Activated CD8-positive, alpha-beta T cell treated with anti-CD3 and anti-CD28 coated beads for 36 hours (primary cell): ENCODE measurements around the gene IL23R. TPM values are rescaled to one million over a fixed set of nuclear protein-coding genes. Genes with fewer than 3 reads are reported as not detected.
"Not testable (repeated sequence)": the region's sequence is repeated elsewhere in the genome, so short reads cannot be mapped to it uniquely, and the experiment has no call there.

ENCODE experiments used
- ATAC-seq: fragments of 200-7000 bp; cut with Tn5 transposase; one replicate; pipeline ENCODE4 v1.10.0; 2021; ENCODE audit warnings: mild to moderate bottlenecking, moderate library complexity
- CTCF ChIA-PET: fragments of 350-600 bp; sonication (Branson Sonifier 250); formaldehyde crosslinking; loops from one replicate; lab custom pipeline; 2021; ENCODE audit warnings: antibody characterized with exemption; lab: Charles Lee
- POLR2A ChIA-PET: fragments of 350-600 bp; sonication (Branson Sonifier 250); formaldehyde crosslinking; loops from one replicate; lab custom pipeline; 2021; ENCODE audit warnings: antibody characterized with exemption; lab: Charles Lee
- DNase-seq: peaks from one replicate; pipeline ENCODE4 v3.0.0-alpha.2; 2020
- H3K27ac Mint-ChIP-seq: one replicate; pipeline ENCODE4 v1.8.0; 2021; ENCODE audit warnings: mild to moderate bottlenecking, mixed read lengths
- H3K27me3 Mint-ChIP-seq: one replicate; pipeline ENCODE4 v1.8.0; 2021; ENCODE audit warnings: mixed read lengths
- H3K36me3 Mint-ChIP-seq: one replicate; pipeline ENCODE4 v1.8.0; 2021; ENCODE audit warnings: low read depth, mixed read lengths
- H3K4me1 Mint-ChIP-seq: one replicate; pipeline ENCODE4 v1.8.0; 2021; ENCODE audit warnings: low read depth, mixed read lengths
- H3K4me3 Mint-ChIP-seq: one replicate; pipeline ENCODE4 v1.8.0; 2021; ENCODE audit warnings: mild to moderate bottlenecking, moderate library complexity, mixed read lengths
- H3K9me3 Mint-ChIP-seq: one replicate; pipeline ENCODE4 v1.8.0; 2021; ENCODE audit warnings: mixed read lengths
- CTCF ChIP-seq: fragments of 200-600 bp; IDR thresholded peaks from one replicate; pipeline ENCODE4 v1.8.0; 2022; ENCODE audit warnings: antibody characterized with exemption, mild to moderate bottlenecking
- intact Hi-C: fragments of 100-400 bp; cut with micrococcal nuclease; formaldehyde crosslinking; loops from one replicate; pipeline ENCODE4 v1.10.0; 2022
- total RNA-seq, 2 experiments: library from RNA; stranded (reverse); gene quantifications; one replicate each; pipeline ENCODE4 v1.2.3, GENCODE V29; 2021

The IL23R gene
- total RNA-seq, 2 experiments from 2014 or later = 1.0 to 1.2 TPM

DNA sequence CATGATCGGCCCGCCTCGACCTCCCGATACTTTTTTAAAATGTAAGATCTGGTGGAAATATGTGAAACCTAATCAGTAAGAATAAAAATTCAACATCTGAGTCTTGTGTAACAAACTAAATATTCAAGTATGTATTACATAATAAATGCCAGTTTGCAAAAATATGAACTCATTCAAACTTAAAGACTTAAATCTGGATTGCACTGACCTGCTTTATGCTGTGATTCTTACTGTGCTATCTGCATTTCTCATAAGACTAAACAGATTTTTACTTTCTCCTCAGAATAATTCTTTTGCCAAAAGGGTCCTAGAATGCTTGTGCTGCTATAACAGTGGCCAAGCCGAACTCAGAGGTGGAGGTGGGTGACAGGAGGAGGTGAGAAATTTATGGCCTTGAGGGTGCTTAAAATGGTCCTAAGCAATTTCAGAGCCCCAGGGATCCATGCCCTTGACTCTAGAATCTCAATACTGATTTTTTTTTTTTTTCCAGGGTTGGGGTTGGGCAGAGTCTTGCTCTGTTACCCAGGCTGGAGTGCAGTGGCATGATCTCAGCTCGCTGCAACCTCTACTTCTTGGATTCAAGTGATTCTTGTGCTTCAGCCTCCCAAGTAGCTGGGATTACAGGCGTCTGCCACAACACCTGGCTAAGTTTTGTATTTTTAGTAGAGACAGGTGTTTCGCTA is 38.2 kb downstream of the IL23R start:
- ATAC-seq (no peak), DNase-seq (no peak)
- peaks cover 2% of the 10 kb centered on the region for H3K9me3 Mint-ChIP-seq
- CTCF ChIA-PET = interaction anchor here (1.2 to 4.4 kb wide), 4 partner anchors 9 to 208 kb away, joined by 3 to 31 read pairs (median 5); no protein-coding TSS in a partner anchor
- peaks cover 5% of the 10 kb centered on the region for H3K27me3 Mint-ChIP-seq
- H3K27ac Mint-ChIP-seq = no peak overlapping the region
- H3K4me1 Mint-ChIP-seq = peaks cover 2% of the 10 kb centered on the region
- intact Hi-C loops = no loop called here
- no peaks in the 10 kb centered on the region for H3K36me3 Mint-ChIP-seq
- no peak for TF ChIP-seq CTCF
- no peak overlapping the region for H3K4me3 Mint-ChIP-seq
- POLR2A ChIA-PET = interaction anchor here (1.0 kb wide), 1 partner anchor 9 kb away, joined by 3 read pairs; no protein-coding TSS in a partner anchor

GRCh38 chr1:67207398-67207797 is 41.1 kb downstream of the IL23R start:
- intact Hi-C loops, POLR2A ChIA-PET, H3K27me3 Mint-ChIP-seq, DNase-seq, CTCF ChIA-PET, H3K27ac Mint-ChIP-seq, H3K4me3 Mint-ChIP-seq, ATAC-seq, H3K36me3 Mint-ChIP-seq, H3K9me3 Mint-ChIP-seq: not testable (repeated sequence)
- peaks cover 12% of the 10 kb centered on the region for H3K4me1 Mint-ChIP-seq

DNA sequence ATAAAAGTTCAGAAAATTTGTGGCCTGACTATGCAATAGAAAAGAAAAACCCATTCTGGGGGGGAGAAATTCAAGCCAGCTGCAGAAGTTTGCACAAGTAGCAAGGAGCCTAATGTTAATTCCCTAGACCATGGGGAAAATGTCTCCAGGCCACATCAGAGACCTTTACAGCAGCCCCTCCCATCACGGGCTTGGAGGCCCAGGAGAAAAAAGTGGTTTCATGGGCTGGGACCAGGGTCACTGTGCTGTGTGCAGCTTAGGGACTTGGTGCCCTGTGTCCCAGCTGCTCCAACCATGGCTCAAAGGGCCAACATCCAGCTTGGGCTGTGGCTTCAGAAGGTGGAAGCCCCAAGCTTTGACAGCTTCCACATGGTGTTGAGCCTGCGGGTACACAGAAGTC is 42.0 kb downstream of the IL23R start:
- no peak for DNase-seq
- intact Hi-C loops = no loop called here
- TF ChIP-seq CTCF = no peak
- POLR2A ChIA-PET = no interaction called here
- peaks cover 20% of the 10 kb centered on the region for H3K4me1 Mint-ChIP-seq
- CTCF ChIA-PET = interaction anchor here (0.6 to 9.4 kb wide), 2 partner anchors 61 to 177 kb away, joined by 3 to 200 read pairs; no protein-coding TSS in a partner anchor
- no peaks in the 10 kb centered on the region for H3K36me3 Mint-ChIP-seq
- H3K27ac Mint-ChIP-seq = no peak overlapping the region
- H3K4me3 Mint-ChIP-seq = no peak overlapping the region
- no peaks in the 10 kb centered on the region for H3K9me3 Mint-ChIP-seq
- peaks cover 6% of the 10 kb centered on the region for H3K27me3 Mint-ChIP-seq
- no peak for ATAC-seq

- ChIA-PET CTCF (interaction anchor here (1.0 to 9.4 kb wide), 9 partner anchors 11 to 292 kb away, joined by 3 to 200 read pairs (median 6); partner anchors contain the start of gene IL23R), POLR2A (no interaction called here)
- no peak for TF ChIP-seq CTCF
- Mint-ChIP-seq H3K4me3 (no peak overlapping the region), H3K4me1 (peaks cover 28% of the 10 kb centered on the region), H3K36me3 (no peaks in the 10 kb centered on the region), H3K27ac (no peak overlapping the region), H3K27me3 (peaks cover 6% of the 10 kb centered on the region), H3K9me3 (no peaks in the 10 kb centered on the region)
- DNase-seq = no peak
- no peak for ATAC-seq
- intact Hi-C loops = no loop called here
These were observed 43.3 kb downstream of the IL23R start for GRCh38 chr1:67209521-67209920.

DNA sequence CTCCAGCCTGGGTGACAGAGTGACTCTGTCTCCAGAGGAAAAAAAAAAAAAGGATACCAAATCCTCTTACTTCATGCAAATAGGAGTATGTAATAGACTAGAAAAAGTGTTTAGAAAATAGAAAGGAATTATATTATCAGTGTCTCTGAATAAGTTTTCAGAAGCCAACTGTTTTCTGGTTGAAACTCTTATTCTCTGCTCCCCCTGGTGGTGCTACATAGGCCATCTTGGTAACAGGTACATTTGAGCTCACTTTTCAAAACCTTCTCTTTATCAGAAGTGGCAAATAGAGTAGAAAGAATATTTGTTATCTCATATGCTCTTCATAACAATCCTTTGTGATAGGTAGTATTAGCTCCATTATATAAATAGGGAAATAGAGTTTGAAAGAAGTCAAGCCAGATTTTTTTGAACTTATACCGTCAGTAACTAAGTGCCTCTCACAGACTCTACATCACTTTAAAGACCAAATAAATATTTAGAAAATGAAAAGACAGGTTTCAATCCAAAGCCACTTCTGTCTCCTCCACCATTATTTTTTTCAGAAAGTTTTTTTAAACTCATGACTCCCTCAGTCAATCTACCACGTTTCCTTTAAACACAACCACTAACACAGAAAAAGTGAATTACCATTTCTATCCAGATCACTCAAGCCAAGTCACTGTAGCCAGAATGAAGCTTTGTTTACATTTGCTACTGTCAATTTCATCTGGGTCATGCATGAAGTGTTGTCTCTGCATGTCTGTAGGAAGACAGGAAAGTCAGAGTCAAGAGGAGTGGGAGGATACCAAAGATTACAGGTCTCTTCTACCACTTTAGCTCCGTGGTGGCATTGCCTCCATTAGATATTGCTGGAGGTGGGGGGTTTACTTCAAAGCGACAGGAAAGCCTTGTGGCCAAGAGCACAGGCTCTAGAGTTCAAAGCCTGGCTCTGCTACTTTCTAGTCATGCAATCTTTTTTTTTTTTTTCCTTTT is 45.6 kb downstream of the IL23R start:
- Mint-ChIP-seq H3K4me1 (peaks cover 32% of the 10 kb centered on the region), H3K27me3 (peaks cover 2% of the 10 kb centered on the region), H3K4me3 (no peak overlapping the region), H3K9me3 (no peaks in the 10 kb centered on the region), H3K36me3 (no peaks in the 10 kb centered on the region), H3K27ac (peak overlapping the region; percentile 72)
- TF ChIP-seq CTCF = peak; percentile 77
- peak; percentile 79 for DNase-seq
- ChIA-PET CTCF (interaction anchor here (0.6 to 9.4 kb wide), 56 partner anchors 9 to 464 kb away, joined by 3 to 200 read pairs (median 5); partner anchors contain the start of genes C1orf141, IL23R and SLC35D1), POLR2A (interaction anchor here (0.6 to 0.7 kb wide), 3 partner anchors 10 to 121 kb away, joined by 3 to 4 read pairs (median 3); no protein-coding TSS in a partner anchor)
- intact Hi-C loops = loop anchor here (2.0 to 10.0 kb wide), 4 partner anchors 37 to 290 kb away; no protein-coding TSS in a partner anchor
- ATAC-seq = peak; percentile 76
